ENCODE measurements around the gene MORF4L1. TPM values are rescaled to one million over a fixed set of nuclear protein-coding genes. Genes with fewer than 3 reads are reported as not detected.
A peak's percentile ranks its signal among the peaks of the same experiment; 100 is the strongest.
"Not testable (repeated sequence)": the region's sequence is repeated elsewhere in the genome, so short reads cannot be mapped to it uniquely, and the experiment has no call there.

MORF4L1 gene
- total RNA-seq, 1 experiment from 2014 or later, result 360 TPM

DNA sequence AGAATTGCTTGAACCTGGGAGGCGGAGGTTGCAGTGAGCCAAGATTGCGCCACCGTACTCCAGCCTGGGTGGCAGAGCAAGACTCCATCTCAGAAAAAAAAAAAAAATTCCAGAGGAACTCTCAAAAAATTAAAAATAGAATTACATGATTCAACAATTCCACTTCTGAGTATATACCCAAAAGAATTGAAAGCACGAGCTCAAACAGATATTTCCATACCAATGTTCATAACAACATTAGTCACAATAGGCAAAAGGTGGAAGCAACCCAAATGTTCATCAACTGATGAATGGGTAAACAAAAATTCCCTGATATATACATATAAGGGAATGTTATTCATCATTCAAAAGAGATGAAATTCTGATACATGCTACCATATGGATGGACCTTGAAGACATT is 16.9 kb upstream of the MORF4L1 start:
- H3K27me3 ChIP-seq (ENCODE audit: control insufficient read depth, insufficient read depth, low read length), result no peaks in the 10 kb centered on the region
- ATAC-seq (no peak), DNase-seq (ENCODE audit: low read depth, low spot score) (no peak)
- no TSS peak for BruUV-seq (replicated peaks)
- CTCF ChIA-PET, result interaction anchor here (0.7 kb wide), 1 partner anchor 44 kb away, joined by 5 read pairs; no protein-coding TSS in a partner anchor
- no peak overlapping the region for H3K4me3 ChIP-seq (ENCODE audit: low read depth in 2 of 2, low read length in 2 of 2)
- H3K36me3 ChIP-seq (ENCODE audit: control insufficient read depth, insufficient read depth, low read length), result no peaks in the 10 kb centered on the region
- no peaks in the 10 kb centered on the region for H3K9me3 ChIP-seq (ENCODE audit: control insufficient read depth, insufficient read depth, low read depth, low read length)
- TF ChIP-seq SIN3A (IDR thresholded peaks at IDR 0.05; ENCODE audit: borderline replicate concordance, insufficient read depth, low read depth, low read length), result no peak
- TF ChIP-seq, protein P1, sequence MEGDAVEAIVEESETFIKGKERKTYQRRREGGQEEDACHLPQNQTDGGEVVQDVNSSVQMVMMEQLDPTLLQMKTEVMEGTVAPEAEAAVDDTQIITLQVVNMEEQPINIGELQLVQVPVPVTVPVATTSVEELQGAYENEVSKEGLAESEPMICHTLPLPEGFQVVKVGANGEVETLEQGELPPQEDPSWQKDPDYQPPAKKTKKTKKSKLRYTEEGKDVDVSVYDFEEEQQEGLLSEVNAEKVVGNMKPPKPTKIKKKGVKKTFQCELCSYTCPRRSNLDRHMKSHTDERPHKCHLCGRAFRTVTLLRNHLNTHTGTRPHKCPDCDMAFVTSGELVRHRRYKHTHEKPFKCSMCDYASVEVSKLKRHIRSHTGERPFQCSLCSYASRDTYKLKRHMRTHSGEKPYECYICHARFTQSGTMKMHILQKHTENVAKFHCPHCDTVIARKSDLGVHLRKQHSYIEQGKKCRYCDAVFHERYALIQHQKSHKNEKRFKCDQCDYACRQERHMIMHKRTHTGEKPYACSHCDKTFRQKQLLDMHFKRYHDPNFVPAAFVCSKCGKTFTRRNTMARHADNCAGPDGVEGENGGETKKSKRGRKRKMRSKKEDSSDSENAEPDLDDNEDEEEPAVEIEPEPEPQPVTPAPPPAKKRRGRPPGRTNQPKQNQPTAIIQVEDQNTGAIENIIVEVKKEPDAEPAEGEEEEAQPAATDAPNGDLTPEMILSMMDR (IDR thresholded peaks at IDR 0.05), result no peak
- TF ChIP-seq, protein P2, sequence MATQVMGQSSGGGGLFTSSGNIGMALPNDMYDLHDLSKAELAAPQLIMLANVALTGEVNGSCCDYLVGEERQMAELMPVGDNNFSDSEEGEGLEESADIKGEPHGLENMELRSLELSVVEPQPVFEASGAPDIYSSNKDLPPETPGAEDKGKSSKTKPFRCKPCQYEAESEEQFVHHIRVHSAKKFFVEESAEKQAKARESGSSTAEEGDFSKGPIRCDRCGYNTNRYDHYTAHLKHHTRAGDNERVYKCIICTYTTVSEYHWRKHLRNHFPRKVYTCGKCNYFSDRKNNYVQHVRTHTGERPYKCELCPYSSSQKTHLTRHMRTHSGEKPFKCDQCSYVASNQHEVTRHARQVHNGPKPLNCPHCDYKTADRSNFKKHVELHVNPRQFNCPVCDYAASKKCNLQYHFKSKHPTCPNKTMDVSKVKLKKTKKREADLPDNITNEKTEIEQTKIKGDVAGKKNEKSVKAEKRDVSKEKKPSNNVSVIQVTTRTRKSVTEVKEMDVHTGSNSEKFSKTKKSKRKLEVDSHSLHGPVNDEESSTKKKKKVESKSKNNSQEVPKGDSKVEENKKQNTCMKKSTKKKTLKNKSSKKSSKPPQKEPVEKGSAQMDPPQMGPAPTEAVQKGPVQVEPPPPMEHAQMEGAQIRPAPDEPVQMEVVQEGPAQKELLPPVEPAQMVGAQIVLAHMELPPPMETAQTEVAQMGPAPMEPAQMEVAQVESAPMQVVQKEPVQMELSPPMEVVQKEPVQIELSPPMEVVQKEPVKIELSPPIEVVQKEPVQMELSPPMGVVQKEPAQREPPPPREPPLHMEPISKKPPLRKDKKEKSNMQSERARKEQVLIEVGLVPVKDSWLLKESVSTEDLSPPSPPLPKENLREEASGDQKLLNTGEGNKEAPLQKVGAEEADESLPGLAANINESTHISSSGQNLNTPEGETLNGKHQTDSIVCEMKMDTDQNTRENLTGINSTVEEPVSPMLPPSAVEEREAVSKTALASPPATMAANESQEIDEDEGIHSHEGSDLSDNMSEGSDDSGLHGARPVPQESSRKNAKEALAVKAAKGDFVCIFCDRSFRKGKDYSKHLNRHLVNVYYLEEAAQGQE (IDR thresholded peaks at IDR 0.05; ENCODE audit: insufficient read depth in 1 of 2, low read depth in 2 of 2, low read length in 1 of 2), result no peak
- TF ChIP-seq POLR2AphosphoS5 (IDR thresholded peaks at IDR 0.05; ENCODE audit: low read depth, low read length), result no peak
- no peak for TF ChIP-seq TCF7L2 (IDR thresholded peaks at IDR 0.05; ENCODE audit: low read depth, low read length)
- no peaks in the 10 kb centered on the region for H3K4me1 ChIP-seq (ENCODE audit: control insufficient read depth, insufficient read depth, low read length)
- intact Hi-C loops (cut with micrococcal nuclease; ENCODE audit: unreplicated experiment) (no loop called here), in situ Hi-C loops (cut with HindIII; ENCODE audit: low pct_unique_long_range_greater_than_20kb, low sequenced_read_pairs) (no loop called here)
- POLR2A ChIA-PET, result interaction anchor here (0.7 kb wide), 1 partner anchor 18 kb away, joined by 4 read pairs; no protein-coding TSS in a partner anchor
- no peak overlapping the region for H3K27ac ChIP-seq (ENCODE audit: low read length)

DNA sequence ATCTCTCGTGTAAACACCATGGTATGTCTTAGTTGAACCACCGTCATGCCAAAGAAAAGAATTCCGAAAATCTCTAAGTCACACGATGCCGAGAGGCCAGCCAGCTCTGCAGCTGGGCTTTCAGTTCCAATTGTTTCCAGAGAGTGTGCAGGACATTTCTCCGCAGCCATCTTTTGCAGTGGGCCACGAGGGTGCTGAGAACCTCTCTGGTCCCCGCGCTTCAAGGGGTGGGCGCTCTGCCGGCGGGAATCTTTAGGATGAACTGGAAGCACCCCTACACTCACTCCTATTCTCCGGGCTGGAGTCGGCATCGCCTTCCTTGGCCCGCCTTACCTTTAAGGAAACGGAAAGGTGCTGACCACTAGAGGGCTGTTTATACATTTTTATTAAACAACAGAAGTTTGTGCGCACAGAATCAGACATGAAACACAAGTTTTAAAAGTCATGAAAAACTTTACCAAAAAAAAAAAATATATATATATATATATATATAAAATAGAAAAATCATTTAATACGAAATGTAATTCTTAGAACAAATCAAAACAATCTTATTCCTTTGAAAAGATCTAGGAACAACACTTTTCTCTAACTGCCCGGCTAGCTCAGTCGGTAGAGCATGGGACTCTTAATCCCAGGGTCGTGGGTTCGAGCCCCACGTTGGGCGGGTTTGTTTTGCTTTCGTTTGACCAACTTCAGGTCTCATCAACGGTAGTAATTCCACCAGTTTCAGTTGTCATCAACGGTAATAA is 12.5 kb upstream of the MORF4L1 start:
- no peaks in the 10 kb centered on the region for H3K4me1 ChIP-seq (ENCODE audit: control insufficient read depth, insufficient read depth, low read length)
- ATAC-seq, result peak; percentile 93
- peak overlapping the region; percentile 59 to 60 for H3K4me3 ChIP-seq (ENCODE audit: low read depth in 2 of 2, low read length in 2 of 2)
- ChIA-PET CTCF (interaction anchor here (0.7 to 1.0 kb wide), 3 partner anchors 13 to 97 kb away, joined by 3 to 4 read pairs (median 4); no protein-coding TSS in a partner anchor), POLR2A (no interaction called here)
- in situ Hi-C loops (cut with HindIII; ENCODE audit: low pct_unique_long_range_greater_than_20kb, low sequenced_read_pairs), result no loop called here
- H3K27me3 ChIP-seq (ENCODE audit: control insufficient read depth, insufficient read depth, low read length), result no peaks in the 10 kb centered on the region
- DNase-seq (ENCODE audit: low read depth, low spot score), result peak; percentile 68
- no TSS peak for BruUV-seq (replicated peaks)
- no peaks in the 10 kb centered on the region for H3K9me3 ChIP-seq (ENCODE audit: control insufficient read depth, insufficient read depth, low read depth, low read length)
- no peaks in the 10 kb centered on the region for H3K36me3 ChIP-seq (ENCODE audit: control insufficient read depth, insufficient read depth, low read length)
- intact Hi-C loops (cut with micrococcal nuclease; ENCODE audit: unreplicated experiment), result no loop called here
- peak overlapping the region; percentile 69 for H3K27ac ChIP-seq (ENCODE audit: low read length)
- peak; percentile 29; the same call in 1 of the 2 replicates for TF ChIP-seq TCF7L2 (IDR thresholded peaks at IDR 0.05; ENCODE audit: low read depth, low read length)
- TF ChIP-seq, protein P1 (IDR thresholded peaks at IDR 0.05), result no peak

DNA sequence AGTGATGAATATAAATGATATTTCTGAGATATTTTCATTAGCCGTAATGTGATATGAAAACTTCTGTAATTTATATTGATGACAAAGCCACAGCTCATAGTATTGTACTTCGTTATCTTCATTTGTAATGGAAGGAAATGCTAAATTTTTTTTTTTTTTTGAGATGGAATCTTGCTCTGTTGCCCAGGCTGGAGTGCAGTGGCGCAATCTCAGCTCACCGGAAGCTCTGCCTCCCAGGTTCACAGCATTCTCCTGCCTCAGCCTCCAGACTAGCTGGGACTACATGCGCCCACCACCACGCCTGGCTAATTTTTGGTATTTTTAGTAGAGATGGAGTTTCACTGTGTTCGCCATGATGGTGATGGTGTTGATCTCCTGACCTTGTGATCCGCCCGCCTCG is 7.1 kb upstream of the MORF4L1 start:
- H3K27ac ChIP-seq (ENCODE audit: low read length); H3K36me3 ChIP-seq (ENCODE audit: control insufficient read depth, insufficient read depth, low read length); CTCF ChIA-PET; ATAC-seq; H3K27me3 ChIP-seq (ENCODE audit: control insufficient read depth, insufficient read depth, low read length); H3K4me1 ChIP-seq (ENCODE audit: control insufficient read depth, insufficient read depth, low read length); BruUV-seq (replicated peaks); DNase-seq (ENCODE audit: low read depth, low spot score); H3K9me3 ChIP-seq (ENCODE audit: control insufficient read depth, insufficient read depth, low read depth, low read length); H3K4me3 ChIP-seq (ENCODE audit: low read depth in 2 of 2, low read length in 2 of 2); in situ Hi-C loops (cut with HindIII; ENCODE audit: low pct_unique_long_range_greater_than_20kb, low sequenced_read_pairs); POLR2A ChIA-PET; intact Hi-C loops (cut with micrococcal nuclease; ENCODE audit: unreplicated experiment): not testable (repeated sequence)

DNA sequence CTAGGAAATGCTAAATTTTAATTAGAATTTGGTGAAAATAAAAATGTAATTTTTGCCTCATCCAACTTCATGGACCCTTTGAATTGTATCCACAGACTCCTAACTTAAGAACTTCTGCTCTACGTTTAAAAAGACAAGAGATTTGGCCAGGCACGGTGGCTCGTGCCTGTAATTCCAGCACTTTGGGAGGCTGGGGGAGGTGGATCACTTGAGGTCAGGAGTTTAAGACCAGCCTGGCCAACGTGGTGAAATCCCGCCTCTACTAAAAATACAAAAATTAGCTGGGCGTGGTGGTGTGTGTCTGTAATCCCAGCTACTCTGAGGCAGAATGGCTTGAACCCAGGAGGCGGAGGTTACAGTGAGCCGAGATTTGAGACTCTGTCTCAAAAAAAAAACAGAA is 6.7 kb upstream of the MORF4L1 start:
- CTCF ChIA-PET; in situ Hi-C loops (cut with HindIII; ENCODE audit: low pct_unique_long_range_greater_than_20kb, low sequenced_read_pairs); H3K4me1 ChIP-seq (ENCODE audit: control insufficient read depth, insufficient read depth, low read length); H3K36me3 ChIP-seq (ENCODE audit: control insufficient read depth, insufficient read depth, low read length); H3K9me3 ChIP-seq (ENCODE audit: control insufficient read depth, insufficient read depth, low read depth, low read length); H3K27ac ChIP-seq (ENCODE audit: low read length); ATAC-seq; BruUV-seq (replicated peaks); H3K27me3 ChIP-seq (ENCODE audit: control insufficient read depth, insufficient read depth, low read length); POLR2A ChIA-PET; intact Hi-C loops (cut with micrococcal nuclease; ENCODE audit: unreplicated experiment); H3K4me3 ChIP-seq (ENCODE audit: low read depth in 2 of 2, low read length in 2 of 2); DNase-seq (ENCODE audit: low read depth, low spot score): not testable (repeated sequence)

All from Panc1 (cell line).